WTC11 (cell line): Measurements from ENCODE around the gene WDR7. TPM values are rescaled to one million over a fixed set of nuclear protein-coding genes. Genes with fewer than 3 reads are reported as not detected.

Experiments used
- ATAC-seq: fragments of 200-7000 bp; cut with Tn5 transposase; 2 replicates; pipeline ENCODE4 v1.10.0; 2021; ENCODE audit warnings: mild to moderate bottlenecking, moderate library complexity
- CTCF ChIA-PET: fragments of 300-600 bp; sonication (Branson Sonifier 250); formaldehyde crosslinking; loops from one replicate; lab custom pipeline; 2021; ENCODE audit warnings: antibody characterized with exemption; lab: Charles Lee
- POLR2A ChIA-PET: fragments of 350-600 bp; sonication (Branson Sonifier 250); formaldehyde crosslinking; loops from one replicate; lab custom pipeline; 2021; ENCODE audit warnings: antibody characterized with exemption; lab: Charles Lee
- DNase-seq: peaks from one replicate; pipeline ENCODE4 v3.0.0; 2021; ENCODE audit warnings: low spot score
- H3K27ac Mint-ChIP-seq: 2 replicates; pipeline ENCODE4 v1.8.0; 2021; ENCODE audit warnings: mixed read lengths
- H3K27me3 Mint-ChIP-seq: 2 replicates; pipeline ENCODE4 v1.8.0; 2021; ENCODE audit warnings: low read depth, mild to moderate bottlenecking, moderate library complexity, mixed read lengths
- H3K36me3 Mint-ChIP-seq: 2 replicates; pipeline ENCODE4 v1.8.0; 2021; ENCODE audit warnings: mixed read lengths
- H3K4me1 Mint-ChIP-seq: 2 replicates; pipeline ENCODE4 v1.8.0; 2022; ENCODE audit warnings: mixed read lengths
- H3K4me3 Mint-ChIP-seq: 2 replicates; pipeline ENCODE4 v1.8.0; 2021; ENCODE audit warnings: mild to moderate bottlenecking, moderate library complexity, mixed read lengths
- H3K9me3 Mint-ChIP-seq: 2 replicates; pipeline ENCODE4 v1.8.0; 2021; ENCODE audit warnings: mixed read lengths
- ATF3 ChIP-seq: sonication (generic); formaldehyde crosslinking; conservative IDR thresholded peaks from 2 replicates; pipeline ENCODE4 v1.8.1; 2022; ENCODE audit warnings: mild to moderate bottlenecking, missing genetic modification reagents
- CREM ChIP-seq: sonication (generic); formaldehyde crosslinking; IDR thresholded peaks from 2 replicates; pipeline ENCODE4 v1.8.1; 2022; ENCODE audit warnings: mild to moderate bottlenecking, missing genetic modification reagents, moderate library complexity
- E2F1 ChIP-seq: sonication (generic); formaldehyde crosslinking; IDR thresholded peaks from 2 replicates; pipeline ENCODE4 v1.8.0; 2022; ENCODE audit warnings: mild to moderate bottlenecking, missing genetic modification reagents
- ETV6 ChIP-seq: sonication (generic); formaldehyde crosslinking; IDR thresholded peaks from 2 replicates; pipeline ENCODE4 v1.8.1; 2022; ENCODE audit warnings: mild to moderate bottlenecking, missing genetic modification reagents
- FOXP4 ChIP-seq: sonication (generic); formaldehyde crosslinking; IDR thresholded peaks from 2 replicates; pipeline ENCODE4 v1.8.0; 2022; ENCODE audit warnings: mild to moderate bottlenecking, missing genetic modification reagents
- KAT7 ChIP-seq: sonication (generic); formaldehyde crosslinking; IDR thresholded peaks from 2 replicates; pipeline ENCODE4 v1.8.1; 2023; ENCODE audit warnings: missing genetic modification reagents, mild to moderate bottlenecking, borderline replicate concordance
- MXD4 ChIP-seq: fragments of 250-450 bp; sonication (Bioruptor Pico); IDR thresholded peaks from 2 replicates; pipeline ENCODE4 v1.8.0; 2021; ENCODE audit warnings: mild to moderate bottlenecking, moderate library complexity, borderline replicate concordance
- NFATC4 ChIP-seq: fragments of 250-450 bp; sonication (Bioruptor Pico); IDR thresholded peaks from 2 replicates; pipeline ENCODE4 v1.9.0; 2021; ENCODE audit warnings: mild to moderate bottlenecking
- NR2C2 ChIP-seq: sonication (generic); formaldehyde crosslinking; IDR thresholded peaks from 2 replicates; pipeline ENCODE4 v1.8.0; 2022; ENCODE audit warnings: mild to moderate bottlenecking, missing genetic modification reagents
- SOX15 ChIP-seq: fragments of 250-450 bp; sonication (Bioruptor Pico); IDR thresholded peaks from 2 replicates; pipeline ENCODE4 v1.9.0; 2021; ENCODE audit warnings: mild to moderate bottlenecking
- TEAD1 ChIP-seq: sonication (generic); formaldehyde crosslinking; IDR thresholded peaks from 2 replicates; pipeline ENCODE4 v1.8.0; 2022; ENCODE audit warnings: mild to moderate bottlenecking, missing genetic modification reagents
- TP53 ChIP-seq: sonication (generic); formaldehyde crosslinking; IDR thresholded peaks from 2 replicates; pipeline ENCODE4 v1.8.1; 2023; ENCODE audit warnings: mild to moderate bottlenecking, missing genetic modification reagents
- ZNF263 ChIP-seq: sonication (generic); formaldehyde crosslinking; IDR thresholded peaks from 2 replicates; pipeline ENCODE4 v1.8.1; 2022; ENCODE audit warnings: low read depth, mild to moderate bottlenecking, moderate library complexity, missing genetic modification reagents
- ZNF317 ChIP-seq: sonication (generic); formaldehyde crosslinking; IDR thresholded peaks from 2 replicates; pipeline ENCODE4 v1.8.1; 2023; ENCODE audit warnings: low read depth, mild to moderate bottlenecking, moderate library complexity, missing genetic modification reagents, borderline replicate concordance
- ZNF396 ChIP-seq: fragments of 250-450 bp; sonication (Bioruptor Pico); IDR thresholded peaks from 2 replicates; pipeline ENCODE4 v1.8.0; 2021; ENCODE audit warnings: mild to moderate bottlenecking, moderate library complexity, borderline replicate concordance
- ZNF671 ChIP-seq: fragments of 250-450 bp; sonication (Bioruptor Pico); IDR thresholded peaks from 2 replicates; pipeline ENCODE4 v1.8.0; 2021; ENCODE audit warnings: mild to moderate bottlenecking
- total RNA-seq: library from RNA; stranded (reverse); gene quantifications from 3 replicates; pipeline ENCODE4 v1.2.3, GENCODE V29; 2021
- TF ChIP-seq, protein P1 (sequence below): sonication (generic); formaldehyde crosslinking; IDR thresholded peaks from 2 replicates; pipeline ENCODE4 v1.8.1; 2022; ENCODE audit warnings: mild to moderate bottlenecking, moderate library complexity, missing genetic modification reagents
- TF ChIP-seq, protein P2 (sequence below): fragments of 250-450 bp; sonication (Bioruptor Pico); IDR thresholded peaks from 2 replicates; pipeline ENCODE4 v1.9.0; 2021; ENCODE audit warnings: mild to moderate bottlenecking
- TF ChIP-seq, protein P3 (sequence below): fragments of 250-450 bp; sonication (Bioruptor Pico); IDR thresholded peaks from 2 replicates; pipeline ENCODE4 v1.9.0; 2021; ENCODE audit warnings: mild to moderate bottlenecking
- TF ChIP-seq, protein P4 (sequence below): fragments of 250-450 bp; sonication (Bioruptor Pico); IDR thresholded peaks from 2 replicates; pipeline ENCODE4 v1.9.0; 2021; ENCODE audit warnings: mild to moderate bottlenecking, borderline replicate concordance
- TF ChIP-seq, protein P5 (sequence below): fragments of 250-450 bp; sonication (Bioruptor Pico); conservative IDR thresholded peaks from 2 replicates; pipeline ENCODE4 v1.9.0; 2021; ENCODE audit warnings: mild to moderate bottlenecking

The WDR7 gene
- total RNA-seq, 1 experiment from 2014 or later = 12.2 TPM

DNA sequence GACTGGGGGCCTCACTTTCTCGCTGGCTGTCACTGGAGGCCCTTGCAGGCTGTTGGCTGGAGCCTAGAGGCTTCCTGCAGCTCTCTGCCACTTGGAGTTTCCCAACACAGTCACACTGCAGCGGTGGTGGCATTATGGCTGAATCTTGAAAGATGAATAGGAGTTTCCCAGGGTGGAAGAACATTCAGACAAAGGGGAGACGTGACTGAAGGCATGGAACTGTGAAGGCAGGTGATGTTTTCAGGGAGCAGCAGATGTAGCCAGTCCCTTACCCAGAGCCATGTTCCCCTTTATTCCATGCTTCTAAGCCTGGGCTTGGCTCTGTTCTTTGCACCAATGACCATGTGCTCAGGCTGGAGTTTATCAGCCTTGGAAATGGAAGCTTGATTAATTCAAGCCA lies 389.0 kb downstream of the WDR7 start (continued):
- TF ChIP-seq CREM (CRISPR knock-in tag) (no peak), ETV6 (no peak), E2F1 (CRISPR knock-in tag) (no peak), NFATC4 (no peak), TEAD1 (CRISPR knock-in tag) (no peak), ZNF396 (no peak), SOX15 (no peak), ZNF671 (CRISPR knock-in tag) (no peak), KAT7 (CRISPR knock-in tag) (no peak), TP53 (CRISPR knock-in tag) (no peak)
- TF ChIP-seq, protein P1, sequence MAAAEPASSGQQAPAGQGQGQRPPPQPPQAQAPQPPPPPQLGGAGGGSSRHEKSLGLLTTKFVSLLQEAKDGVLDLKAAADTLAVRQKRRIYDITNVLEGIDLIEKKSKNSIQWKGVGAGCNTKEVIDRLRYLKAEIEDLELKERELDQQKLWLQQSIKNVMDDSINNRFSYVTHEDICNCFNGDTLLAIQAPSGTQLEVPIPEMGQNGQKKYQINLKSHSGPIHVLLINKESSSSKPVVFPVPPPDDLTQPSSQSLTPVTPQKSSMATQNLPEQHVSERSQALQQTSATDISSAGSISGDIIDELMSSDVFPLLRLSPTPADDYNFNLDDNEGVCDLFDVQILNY = no peak
- TF ChIP-seq, protein P2, sequence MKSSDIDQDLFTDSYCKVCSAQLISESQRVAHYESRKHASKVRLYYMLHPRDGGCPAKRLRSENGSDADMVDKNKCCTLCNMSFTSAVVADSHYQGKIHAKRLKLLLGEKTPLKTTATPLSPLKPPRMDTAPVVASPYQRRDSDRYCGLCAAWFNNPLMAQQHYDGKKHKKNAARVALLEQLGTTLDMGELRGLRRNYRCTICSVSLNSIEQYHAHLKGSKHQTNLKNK (CRISPR knock-in tag) = no peak
- TF ChIP-seq, all 79 proteins: peak for 0

GRCh38 chr18:57043241-57043640 lies 392.1 kb downstream of the WDR7 start:
- peaks cover 2% of the 10 kb centered on the region for H3K27me3 Mint-ChIP-seq
- POLR2A ChIA-PET = no interaction called here
- H3K36me3 Mint-ChIP-seq = peaks cover 12% of the 10 kb centered on the region

DNA sequence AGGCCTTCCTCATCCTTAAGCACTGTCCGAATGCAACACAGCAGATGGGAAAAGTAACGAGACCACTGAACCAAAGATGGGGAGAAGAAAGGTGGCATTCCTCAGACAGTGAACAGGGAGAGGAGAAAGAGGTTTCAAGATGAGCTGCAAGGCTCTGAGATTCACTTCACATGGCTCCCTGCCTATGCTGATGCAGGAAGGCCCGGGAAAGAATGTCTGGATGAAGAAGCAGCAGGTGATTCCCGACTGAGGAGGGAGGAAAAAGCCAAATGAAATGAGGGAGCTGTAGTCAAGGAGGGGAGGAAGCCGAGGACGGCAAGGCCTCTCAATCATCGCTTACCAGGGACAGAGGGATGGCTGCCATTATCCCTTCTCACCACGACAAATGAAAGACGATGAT lies 397.2 kb downstream of the WDR7 start:
- POLR2A ChIA-PET = no interaction called here
- no peak for DNase-seq
- Mint-ChIP-seq H3K27ac (peak overlapping the region; percentile 14; the same call in 1 of the 2 replicates), H3K9me3 (peaks cover 34% of the 10 kb centered on the region), H3K4me3 (no peak overlapping the region), H3K27me3 (no peaks in the 10 kb centered on the region; the same call in 1 of the 2 replicates), H3K36me3 (peaks cover 12% of the 10 kb centered on the region), H3K4me1 (peaks cover 14% of the 10 kb centered on the region)
- CTCF ChIA-PET = no interaction called here
- ATAC-seq = peak; percentile 40; the same call in 1 of the 2 replicates
- TF ChIP-seq MXD4 = no peak
- no peak for TF ChIP-seq FOXP4
- TF ChIP-seq ATF3 = no peak
- TF ChIP-seq, protein P3, sequence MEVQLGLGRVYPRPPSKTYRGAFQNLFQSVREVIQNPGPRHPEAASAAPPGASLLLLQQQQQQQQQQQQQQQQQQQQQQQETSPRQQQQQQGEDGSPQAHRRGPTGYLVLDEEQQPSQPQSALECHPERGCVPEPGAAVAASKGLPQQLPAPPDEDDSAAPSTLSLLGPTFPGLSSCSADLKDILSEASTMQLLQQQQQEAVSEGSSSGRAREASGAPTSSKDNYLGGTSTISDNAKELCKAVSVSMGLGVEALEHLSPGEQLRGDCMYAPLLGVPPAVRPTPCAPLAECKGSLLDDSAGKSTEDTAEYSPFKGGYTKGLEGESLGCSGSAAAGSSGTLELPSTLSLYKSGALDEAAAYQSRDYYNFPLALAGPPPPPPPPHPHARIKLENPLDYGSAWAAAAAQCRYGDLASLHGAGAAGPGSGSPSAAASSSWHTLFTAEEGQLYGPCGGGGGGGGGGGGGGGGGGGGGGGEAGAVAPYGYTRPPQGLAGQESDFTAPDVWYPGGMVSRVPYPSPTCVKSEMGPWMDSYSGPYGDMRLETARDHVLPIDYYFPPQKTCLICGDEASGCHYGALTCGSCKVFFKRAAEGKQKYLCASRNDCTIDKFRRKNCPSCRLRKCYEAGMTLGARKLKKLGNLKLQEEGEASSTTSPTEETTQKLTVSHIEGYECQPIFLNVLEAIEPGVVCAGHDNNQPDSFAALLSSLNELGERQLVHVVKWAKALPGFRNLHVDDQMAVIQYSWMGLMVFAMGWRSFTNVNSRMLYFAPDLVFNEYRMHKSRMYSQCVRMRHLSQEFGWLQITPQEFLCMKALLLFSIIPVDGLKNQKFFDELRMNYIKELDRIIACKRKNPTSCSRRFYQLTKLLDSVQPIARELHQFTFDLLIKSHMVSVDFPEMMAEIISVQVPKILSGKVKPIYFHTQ (CRISPR knock-in tag) = no peak
- TF ChIP-seq, protein P4, sequence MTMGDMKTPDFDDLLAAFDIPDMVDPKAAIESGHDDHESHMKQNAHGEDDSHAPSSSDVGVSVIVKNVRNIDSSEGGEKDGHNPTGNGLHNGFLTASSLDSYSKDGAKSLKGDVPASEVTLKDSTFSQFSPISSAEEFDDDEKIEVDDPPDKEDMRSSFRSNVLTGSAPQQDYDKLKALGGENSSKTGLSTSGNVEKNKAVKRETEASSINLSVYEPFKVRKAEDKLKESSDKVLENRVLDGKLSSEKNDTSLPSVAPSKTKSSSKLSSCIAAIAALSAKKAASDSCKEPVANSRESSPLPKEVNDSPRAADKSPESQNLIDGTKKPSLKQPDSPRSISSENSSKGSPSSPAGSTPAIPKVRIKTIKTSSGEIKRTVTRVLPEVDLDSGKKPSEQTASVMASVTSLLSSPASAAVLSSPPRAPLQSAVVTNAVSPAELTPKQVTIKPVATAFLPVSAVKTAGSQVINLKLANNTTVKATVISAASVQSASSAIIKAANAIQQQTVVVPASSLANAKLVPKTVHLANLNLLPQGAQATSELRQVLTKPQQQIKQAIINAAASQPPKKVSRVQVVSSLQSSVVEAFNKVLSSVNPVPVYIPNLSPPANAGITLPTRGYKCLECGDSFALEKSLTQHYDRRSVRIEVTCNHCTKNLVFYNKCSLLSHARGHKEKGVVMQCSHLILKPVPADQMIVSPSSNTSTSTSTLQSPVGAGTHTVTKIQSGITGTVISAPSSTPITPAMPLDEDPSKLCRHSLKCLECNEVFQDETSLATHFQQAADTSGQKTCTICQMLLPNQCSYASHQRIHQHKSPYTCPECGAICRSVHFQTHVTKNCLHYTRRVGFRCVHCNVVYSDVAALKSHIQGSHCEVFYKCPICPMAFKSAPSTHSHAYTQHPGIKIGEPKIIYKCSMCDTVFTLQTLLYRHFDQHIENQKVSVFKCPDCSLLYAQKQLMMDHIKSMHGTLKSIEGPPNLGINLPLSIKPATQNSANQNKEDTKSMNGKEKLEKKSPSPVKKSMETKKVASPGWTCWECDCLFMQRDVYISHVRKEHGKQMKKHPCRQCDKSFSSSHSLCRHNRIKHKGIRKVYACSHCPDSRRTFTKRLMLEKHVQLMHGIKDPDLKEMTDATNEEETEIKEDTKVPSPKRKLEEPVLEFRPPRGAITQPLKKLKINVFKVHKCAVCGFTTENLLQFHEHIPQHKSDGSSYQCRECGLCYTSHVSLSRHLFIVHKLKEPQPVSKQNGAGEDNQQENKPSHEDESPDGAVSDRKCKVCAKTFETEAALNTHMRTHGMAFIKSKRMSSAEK (CRISPR knock-in tag) = no peak
- no peak for TF ChIP-seq ZNF263 (CRISPR knock-in tag)
- TF ChIP-seq, protein P5, sequence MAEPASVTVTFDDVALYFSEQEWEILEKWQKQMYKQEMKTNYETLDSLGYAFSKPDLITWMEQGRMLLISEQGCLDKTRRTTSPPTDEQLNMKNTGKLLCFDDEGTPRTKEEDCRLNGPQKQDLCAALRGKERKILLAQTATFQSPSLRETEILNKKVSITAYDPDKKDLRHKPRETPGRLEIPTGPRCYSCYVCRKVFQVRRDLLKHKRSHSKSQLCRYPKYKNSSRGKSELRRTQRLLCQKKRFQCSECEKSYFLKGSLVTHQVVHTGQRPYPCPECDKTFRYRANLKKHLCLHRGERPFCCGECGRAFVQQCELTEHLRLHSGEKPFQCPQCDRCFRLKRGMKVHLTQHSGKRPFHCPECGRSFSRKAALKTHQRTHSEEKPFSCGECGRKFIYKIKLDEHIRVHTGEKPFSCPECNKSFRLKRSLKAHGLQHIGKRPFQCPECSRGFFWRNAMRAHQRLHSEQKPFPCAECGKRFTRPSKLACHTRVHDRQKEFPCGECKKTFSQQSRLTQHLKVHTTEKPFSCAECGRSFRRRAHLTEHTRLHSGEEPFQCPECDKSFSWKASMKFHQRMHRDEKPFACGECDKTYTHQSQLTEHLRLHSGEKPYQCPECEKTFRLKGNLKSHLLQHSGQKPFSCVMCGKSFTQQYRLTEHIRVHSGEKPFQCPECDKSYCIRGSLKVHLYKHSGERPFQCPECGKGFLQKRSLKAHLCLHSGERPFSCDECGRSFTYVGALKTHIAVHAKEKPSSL (CRISPR knock-in tag) = no peak

More at GRCh38 chr18:57043241-57043640, 392.1 kb downstream of the WDR7 start:
- H3K4me1 Mint-ChIP-seq = peaks cover 2% of the 10 kb centered on the region
- CTCF ChIA-PET = no interaction called here
- TF ChIP-seq KAT7 (CRISPR knock-in tag) (no peak), NFATC4 (no peak), ZNF317 (CRISPR knock-in tag) (no peak), NR2C2 (CRISPR knock-in tag) (no peak)
- peaks cover 35% of the 10 kb centered on the region for H3K9me3 Mint-ChIP-seq
- DNase-seq (no peak), ATAC-seq (no peak)
- no peak overlapping the region for H3K4me3 Mint-ChIP-seq
- H3K27ac Mint-ChIP-seq = no peak overlapping the region
